Fibroblast of lung (primary cell): ENCODE data around the gene TTC14. TPM values are rescaled to one million over a fixed set of nuclear protein-coding genes. Genes with fewer than 3 reads are reported as not detected.

Experiments used
- DNase-seq, 2 donors: peaks; one replicate each; pipeline versions ENCODE4 v3.0.0 to v3.0.0-alpha.2; 2010; ENCODE audit warnings: low read depth in 2 of 2
- H2AFZ ChIP-seq: 2 replicates; pipeline ENCODE4 v1.5.1; 2012; ENCODE audit warnings: low read length, control low read depth, inconsistent platforms
- H3K27ac ChIP-seq: 2 replicates; pipeline ENCODE4 v1.5.1; 2011; ENCODE audit warnings: low read length, control low read depth; ENCODE audit not compliant: insufficient read depth
- H3K27me3 ChIP-seq: 2 replicates; pipeline ENCODE4 v1.5.1; 2011; ENCODE audit warnings: mild to moderate bottlenecking, low read length; ENCODE audit not compliant: control insufficient read depth, insufficient read depth
- H3K36me3 ChIP-seq: 2 replicates; pipeline ENCODE4 v1.5.1; 2011; ENCODE audit warnings: low read length; ENCODE audit not compliant: control insufficient read depth, insufficient read depth
- H3K4me1 ChIP-seq: 2 replicates; pipeline ENCODE4 v1.5.1; 2011; ENCODE audit warnings: low read length; ENCODE audit not compliant: control insufficient read depth, insufficient read depth; ENCODE audit errors: extremely low read depth
- H3K4me2 ChIP-seq: 2 replicates; pipeline ENCODE4 v1.5.1; 2011; ENCODE audit warnings: low read length, control low read depth; ENCODE audit not compliant: insufficient read depth; ENCODE audit errors: extremely low read depth
- H3K4me3 ChIP-seq, 4 experiments: fragments of 200-600 bp in 1 of 4; sonication (generic) in 1 of 4; replicated peaks in 1 of 4; 2 replicates each; pipeline ENCODE4 v1.5.1; 2011 to 2016; ENCODE audit warnings: low read length in 4 of 4, low read depth in 3 of 4, mild to moderate bottlenecking in 3 of 4, control low read depth in 2 of 4, inconsistent platforms in 1 of 4, mixed read lengths in 1 of 4; ENCODE audit not compliant: insufficient read depth in 1 of 4; ENCODE audit errors: control extremely low read depth in 1 of 4
- H3K79me2 ChIP-seq: 2 replicates; pipeline ENCODE4 v1.5.1; 2012; ENCODE audit warnings: mild to moderate bottlenecking, low read length, inconsistent platforms; ENCODE audit not compliant: control insufficient read depth, insufficient read depth
- H3K9ac ChIP-seq: 2 replicates; pipeline ENCODE4 v1.5.1; 2011; ENCODE audit warnings: mild to moderate bottlenecking, low read length, control low read depth; ENCODE audit not compliant: insufficient read depth
- H3K9me3 ChIP-seq: 2 replicates; pipeline ENCODE4 v1.5.1; 2012; ENCODE audit warnings: low read depth, low read length; ENCODE audit not compliant: control insufficient read depth, insufficient read depth
- H4K20me1 ChIP-seq: 2 replicates; pipeline ENCODE4 v1.5.1; 2011; ENCODE audit warnings: low read length; ENCODE audit not compliant: control insufficient read depth, insufficient read depth; ENCODE audit errors: extremely low read depth
- CTCF ChIP-seq, 2 donors: IDR thresholded peaks in 1 of 2; conservative IDR thresholded peaks in 1 of 2; 1 replicate in 1 of 2; 2 replicates in 1 of 2; pipeline ENCODE4 v1.5.1; 2011 to 2012; ENCODE audit warnings: low read length in 2 of 2, control low read depth in 1 of 2, inconsistent platforms in 1 of 2, low read depth in 1 of 2, mild to moderate bottlenecking in 1 of 2
- EZH2 ChIP-seq: IDR thresholded peaks from 2 replicates; pipeline ENCODE4 v1.5.1; 2012; ENCODE audit warnings: low read length, control low read depth, mild to moderate bottlenecking; ENCODE audit errors: missing control alignments
- polyA plus RNA-seq, 2 donors: library from polyadenylated mRNA; depleted of rRNA in 1 of 2; stranded (reverse) in 1 of 2; unstranded in 1 of 2; fragments of >200 nt; gene quantifications; 2 replicates each; pipeline ENCODE4 v1.2.1, GENCODE V29; 2011 to 2012; ENCODE audit warnings: missing spikeins in 1 of 2
- total RNA-seq: library from RNA; depleted of rRNA; stranded (reverse); fragments of >200 nt; gene quantifications from 2 replicates; pipeline ENCODE4 v1.2.1, GENCODE V29; 2014

The TTC14 gene
- total and polyA plus RNA-seq, 2 donors (not counting 1 experiment from before 2014, with no cell fraction given) = 24.1 to 33.4 TPM

GRCh38 chr3:180611006-180611405 lies 9.0 kb downstream of the TTC14 start:
- H3K27ac ChIP-seq = no peak overlapping the region
- H3K9me3 ChIP-seq = no peaks in the 10 kb centered on the region
- H3K9ac ChIP-seq = no peak overlapping the region
- H2AFZ ChIP-seq = no peak overlapping the region
- H3K36me3 ChIP-seq = peaks cover 14% of the 10 kb centered on the region
- H4K20me1 ChIP-seq = no peaks in the 10 kb centered on the region
- no peaks in the 10 kb centered on the region for H3K79me2 ChIP-seq
- TF ChIP-seq EZH2 (no peak), CTCF (conservative IDR thresholded peaks at IDR 0.05 in 1 of 2, IDR thresholded peaks at IDR 0.05 in 1 of 2; ENCODE audit: low read depth in 1 of 2, low read length in 2 of 2) (no peak)
- no peak overlapping the region for H3K4me3 ChIP-seq
- no peak overlapping the region for H3K4me2 ChIP-seq
- no peaks in the 10 kb centered on the region for H3K4me1 ChIP-seq
- peak in 1 of 2 donors; percentile 6 for DNase-seq
- no peaks in the 10 kb centered on the region for H3K27me3 ChIP-seq

GRCh38 chr3:180612364-180612763 lies 10.4 kb downstream of the TTC14 start:
- Histone ChIP-seq H3K4me1 (no peaks in the 10 kb centered on the region), H3K9ac (no peak overlapping the region), H3K36me3 (peaks cover 11% of the 10 kb centered on the region), H3K79me2 (no peaks in the 10 kb centered on the region), H3K4me2 (no peak overlapping the region), H3K27me3 (no peaks in the 10 kb centered on the region), H3K4me3 (no peak overlapping the region), H2AFZ (no peak overlapping the region), H3K27ac (no peak overlapping the region), H4K20me1 (no peaks in the 10 kb centered on the region), H3K9me3 (no peaks in the 10 kb centered on the region)
- DNase-seq = no peak
- TF ChIP-seq CTCF (conservative IDR thresholded peaks at IDR 0.05 in 1 of 2, IDR thresholded peaks at IDR 0.05 in 1 of 2; ENCODE audit: low read depth in 1 of 2, low read length in 2 of 2) (no peak), EZH2 (no peak)

GRCh38 chr3:180615954-180616353 lies 14.0 kb downstream of the TTC14 start:
- no peaks in the 10 kb centered on the region for H3K79me2 ChIP-seq
- no peak overlapping the region for H3K4me2 ChIP-seq
- no peaks in the 10 kb centered on the region for H3K9me3 ChIP-seq
- no peak overlapping the region for H2AFZ ChIP-seq
- H3K36me3 ChIP-seq = peaks cover 8% of the 10 kb centered on the region
- TF ChIP-seq EZH2 = no peak
- TF ChIP-seq CTCF (conservative IDR thresholded peaks at IDR 0.05 in 1 of 2, IDR thresholded peaks at IDR 0.05 in 1 of 2; ENCODE audit: low read depth in 1 of 2, low read length in 2 of 2) = no peak
- no peak overlapping the region for H3K4me3 ChIP-seq
- no peaks in the 10 kb centered on the region for H3K27me3 ChIP-seq
- no peak overlapping the region for H3K27ac ChIP-seq
- H4K20me1 ChIP-seq = no peaks in the 10 kb centered on the region
- no peak for DNase-seq
- no peak overlapping the region for H3K9ac ChIP-seq
- H3K4me1 ChIP-seq = no peaks in the 10 kb centered on the region
